Testis (tissue), 3 donors: ENCODE data around the gene DNM3. TPM values are rescaled to one million over a fixed set of nuclear protein-coding genes. Genes with fewer than 3 reads are reported as not detected.
"Not testable (repeated sequence)": the region's sequence is repeated elsewhere in the genome, so short reads cannot be mapped to it uniquely, and the experiment has no call there.

Experiments used
- DNase-seq: peaks from one replicate; pipeline ENCODE4 v3.0.0-alpha.2; 2019
- H3K27ac ChIP-seq, 2 donors: fragments of 200-600 bp; sonication (generic); one replicate each; pipeline ENCODE4 v1.5.1; 2019
- H3K27me3 ChIP-seq: fragments of 200-600 bp; sonication (generic); one replicate; pipeline ENCODE4 v1.5.1; 2019
- H3K36me3 ChIP-seq: fragments of 200-600 bp; sonication (generic); one replicate; pipeline ENCODE4 v1.5.1; 2017; ENCODE audit warnings: low read depth; ENCODE audit errors: missing control alignments
- H3K4me1 ChIP-seq: fragments of 200-600 bp; sonication (generic); one replicate; pipeline ENCODE4 v1.5.1; 2019
- H3K4me3 ChIP-seq, 2 donors: fragments of 200-600 bp; sonication (generic); one replicate each; pipeline ENCODE4 v1.5.1; 2017 to 2019
- H3K9me3 ChIP-seq: fragments of 200-600 bp; sonication (generic); one replicate; pipeline ENCODE4 v1.5.1; 2017
- POLR2A ChIP-seq: fragments of 450-650 bp; IDR thresholded peaks from one replicate; pipeline ENCODE4 v1.6.1; 2017; ENCODE audit warnings: antibody characterized with exemption, mild to moderate bottlenecking, moderate library complexity
- WGBS, 2 donors: methylation state at CpG; one replicate each; pipeline ENCODE4 v1.1.5; 2018; 5-methylcytosine and 5-hydroxymethylcytosine counted together
- intact Hi-C: fragments of 100-400 bp; cut with DNase I; formaldehyde crosslinking; loops from one replicate; pipeline ENCODE4 v1.15.1; 2023; ENCODE audit warnings: low total_unique reads
- polyA plus RNA-seq: library from polyadenylated mRNA; stranded (reverse); fragments of 350-450 nt; fragmentation: Illumina TruSeq; extraction: RNeasy Lipid Tissue Mini Kit (QIAGEN cat#74804); gene quantifications from one replicate; pipeline ENCODE4 v1.2.3, GENCODE V29; 2014; ENCODE audit warnings: low read depth, low replicate concordance; ENCODE audit not compliant: insufficient read depth
- total RNA-seq, 2 donors: library from RNA; depleted of rRNA; stranded (reverse); fragments of >200 nt; gene quantifications; one replicate each; pipeline ENCODE4 v1.2.3, GENCODE V29; 2016
- TF ChIP-seq, protein P1 (sequence below), 3 experiments: fragments of 450-650 bp in 2 of 3; fragments of 200-600 bp in 1 of 3; sonication (generic) in 1 of 3; IDR thresholded peaks; one replicate each; pipeline ENCODE4 v1.5.1; 2016 to 2019; ENCODE audit warnings: antibody characterized with exemption in 3 of 3, mild to moderate bottlenecking in 2 of 3, moderate library complexity in 1 of 3

DNM3 gene
- total and polyA plus RNA-seq, 3 donors from 2014 or later: 4.9 to 10.2 (median 8.4) TPM

DNA sequence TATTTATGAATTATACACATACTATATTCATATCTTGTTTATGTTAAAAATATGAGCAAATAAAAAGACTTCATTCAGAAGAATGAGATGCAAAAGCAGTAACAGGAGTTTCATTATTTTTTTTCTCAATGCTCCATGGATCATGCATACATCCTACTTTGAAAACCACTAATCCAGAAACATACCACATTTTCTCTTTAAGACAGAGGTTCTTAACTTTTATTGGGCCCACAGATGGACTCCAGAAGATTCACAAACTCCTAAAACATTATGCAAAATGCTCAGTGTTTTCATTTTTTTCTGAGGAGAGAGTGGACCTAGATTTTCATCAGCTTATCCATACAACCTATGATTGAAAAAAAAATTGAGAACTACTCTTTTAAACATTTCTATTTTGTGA lies 227.8 kb downstream of the DNM3 start:
- Histone ChIP-seq H3K27ac (peak overlapping the region; percentile 48), H3K36me3 (no peaks in the 10 kb centered on the region), H3K27me3 (no peaks in the 10 kb centered on the region), H3K4me1 (no peaks in the 10 kb centered on the region), H3K4me3 (no peak overlapping the region), H3K9me3 (no peaks in the 10 kb centered on the region)
- intact Hi-C loops: no loop called here
- TF ChIP-seq, protein P1, sequence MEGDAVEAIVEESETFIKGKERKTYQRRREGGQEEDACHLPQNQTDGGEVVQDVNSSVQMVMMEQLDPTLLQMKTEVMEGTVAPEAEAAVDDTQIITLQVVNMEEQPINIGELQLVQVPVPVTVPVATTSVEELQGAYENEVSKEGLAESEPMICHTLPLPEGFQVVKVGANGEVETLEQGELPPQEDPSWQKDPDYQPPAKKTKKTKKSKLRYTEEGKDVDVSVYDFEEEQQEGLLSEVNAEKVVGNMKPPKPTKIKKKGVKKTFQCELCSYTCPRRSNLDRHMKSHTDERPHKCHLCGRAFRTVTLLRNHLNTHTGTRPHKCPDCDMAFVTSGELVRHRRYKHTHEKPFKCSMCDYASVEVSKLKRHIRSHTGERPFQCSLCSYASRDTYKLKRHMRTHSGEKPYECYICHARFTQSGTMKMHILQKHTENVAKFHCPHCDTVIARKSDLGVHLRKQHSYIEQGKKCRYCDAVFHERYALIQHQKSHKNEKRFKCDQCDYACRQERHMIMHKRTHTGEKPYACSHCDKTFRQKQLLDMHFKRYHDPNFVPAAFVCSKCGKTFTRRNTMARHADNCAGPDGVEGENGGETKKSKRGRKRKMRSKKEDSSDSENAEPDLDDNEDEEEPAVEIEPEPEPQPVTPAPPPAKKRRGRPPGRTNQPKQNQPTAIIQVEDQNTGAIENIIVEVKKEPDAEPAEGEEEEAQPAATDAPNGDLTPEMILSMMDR (IDR thresholded peaks at IDR 0.05): no peak
- no peak for TF ChIP-seq POLR2A
- no peak for DNase-seq

DNA sequence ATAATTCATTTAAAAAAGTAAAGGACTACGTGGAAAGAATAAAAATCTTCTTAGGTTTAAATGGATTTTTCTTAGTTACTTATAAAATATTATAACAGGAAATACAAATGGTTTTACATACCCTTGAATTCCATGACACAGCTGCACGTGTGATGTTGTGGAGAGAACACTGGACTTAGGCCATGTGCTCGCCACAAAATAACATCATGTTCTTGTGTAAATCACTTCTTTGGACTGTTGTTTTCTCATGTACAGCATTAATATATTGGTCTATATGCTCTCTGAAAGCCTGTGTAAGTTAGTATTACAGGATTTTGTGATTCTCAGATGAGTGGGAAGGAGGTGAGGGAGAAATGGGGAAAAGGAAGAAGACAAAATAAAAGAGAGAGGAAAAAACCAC lies 228.2 kb downstream of the DNM3 start:
- Histone ChIP-seq H3K27me3 (no peaks in the 10 kb centered on the region), H3K36me3 (no peaks in the 10 kb centered on the region), H3K4me1 (no peaks in the 10 kb centered on the region), H3K9me3 (no peaks in the 10 kb centered on the region), H3K4me3 (no peak overlapping the region), H3K27ac (peak overlapping the region; percentile 48 to 61)
- intact Hi-C loops: no loop called here
- no peak for TF ChIP-seq POLR2A
- TF ChIP-seq, protein P1 (IDR thresholded peaks at IDR 0.05): no peak
- WGBS, 2 donors: 45 to 53% methylated on average over 3 of the region's 3 CpGs
- peak; percentile 69 for DNase-seq

DNA sequence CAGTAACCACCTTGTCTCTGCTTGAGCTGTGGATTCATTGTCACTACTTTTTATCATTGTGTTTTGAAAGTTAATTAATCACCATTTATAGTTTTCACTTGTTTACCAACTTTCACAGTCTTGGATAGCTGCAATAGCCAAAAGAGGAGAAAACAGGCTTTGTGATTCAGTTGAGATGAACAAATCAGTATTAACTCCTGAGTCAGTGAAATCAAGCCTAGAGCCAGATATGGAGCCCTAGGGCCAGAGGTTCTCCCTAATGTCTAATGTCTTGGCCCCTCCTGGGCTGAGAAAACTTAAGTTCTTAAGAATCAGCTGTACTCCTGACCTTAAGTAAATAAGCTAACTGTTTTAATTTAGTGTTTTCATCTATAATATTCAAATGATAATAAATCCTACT lies 228.8 kb downstream of the DNM3 start:
- TF ChIP-seq, protein P1 (IDR thresholded peaks at IDR 0.05): no peak
- TF ChIP-seq POLR2A: no peak
- no peaks in the 10 kb centered on the region for H3K4me1 ChIP-seq
- intact Hi-C loops: no loop called here
- no peak overlapping the region for H3K4me3 ChIP-seq
- H3K36me3 ChIP-seq: no peaks in the 10 kb centered on the region
- no peak for DNase-seq
- peak overlapping the region; percentile 48 to 61 for H3K27ac ChIP-seq
- H3K27me3 ChIP-seq: no peaks in the 10 kb centered on the region
- no peaks in the 10 kb centered on the region for H3K9me3 ChIP-seq

DNA sequence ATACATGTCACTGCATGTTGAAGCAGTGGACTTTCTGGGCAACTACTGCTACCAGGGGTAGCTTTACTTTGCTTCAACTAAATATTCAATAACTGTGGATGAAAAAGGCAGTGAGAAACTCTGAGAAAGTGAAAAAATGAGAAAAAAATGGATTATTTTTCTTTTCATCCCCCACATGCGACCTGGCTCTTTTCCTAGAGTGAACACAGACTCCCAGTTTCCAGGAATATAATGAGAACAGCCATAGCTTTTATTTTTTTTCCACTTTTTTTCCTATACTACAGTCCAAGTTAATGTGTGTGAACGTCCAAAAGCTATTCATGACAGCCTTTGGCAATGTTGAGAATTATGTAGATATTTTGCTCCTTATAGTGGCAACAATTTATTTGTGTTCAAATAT lies 230.4 kb downstream of the DNM3 start:
- H3K27me3 ChIP-seq: no peaks in the 10 kb centered on the region
- H3K4me3 ChIP-seq: no peak overlapping the region
- H3K4me1 ChIP-seq: no peaks in the 10 kb centered on the region
- TF ChIP-seq, protein P1 (IDR thresholded peaks at IDR 0.05): no peak
- no peak for TF ChIP-seq POLR2A
- no peaks in the 10 kb centered on the region for H3K36me3 ChIP-seq
- no peaks in the 10 kb centered on the region for H3K9me3 ChIP-seq
- WGBS, 2 donors: 44 to 51% methylated on average over 2 of the region's 2 CpGs
- no peak for DNase-seq
- H3K27ac ChIP-seq: peak overlapping the region in 1 of 2 donors; percentile 51
- intact Hi-C loops: no loop called here

DNA sequence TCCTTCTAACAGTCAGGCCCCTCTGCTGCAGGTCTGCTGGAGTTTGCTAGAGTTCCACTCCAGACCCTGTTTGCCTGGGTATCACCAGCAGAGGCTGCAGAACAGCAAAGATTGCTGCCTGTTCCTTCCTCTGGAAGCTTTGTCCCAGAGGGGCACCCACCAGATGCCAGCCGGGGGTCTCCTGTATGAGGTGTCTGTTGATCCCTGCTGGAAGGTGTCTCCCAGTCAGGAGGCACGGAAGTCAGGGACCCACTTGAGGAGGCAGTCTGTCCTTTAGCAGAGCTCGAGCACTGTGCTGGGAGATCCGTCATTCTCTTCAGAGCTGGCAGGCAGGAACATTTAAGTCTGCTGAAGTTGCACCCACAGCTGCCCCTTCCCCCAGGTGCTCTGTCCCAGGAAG lies 238.6 kb downstream of the DNM3 start:
- H3K36me3 ChIP-seq, DNase-seq, H3K27me3 ChIP-seq, intact Hi-C loops, H3K9me3 ChIP-seq, H3K4me3 ChIP-seq, H3K4me1 ChIP-seq, H3K27ac ChIP-seq: not testable (repeated sequence)
- 100% methylated on average over 2 to 4 of the region's 4 CpGs for WGBS, 2 donors
